SU-DHL-6 (cell line): ENCODE data around the gene CDK6.

Source experiments
- H2AFZ ChIP-seq: fragments of 200-600 bp; sonication (generic); 2 replicates; pipeline ENCODE4 v1.6.1; 2014; ENCODE audit warnings: low read depth, mild to moderate bottlenecking, moderate library complexity, mixed read lengths, antibody characterized with exemption, low read length; ENCODE audit not compliant: severe bottlenecking
- H3F3A ChIP-seq: fragments of 200-600 bp; shearing (Covaris generic); 2 replicates; pipeline ENCODE4 v1.6.0; 2016; ENCODE audit warnings: antibody characterized with exemption, mild to moderate bottlenecking; ENCODE audit not compliant: insufficient read depth
- H3K27ac ChIP-seq: fragments of 200-600 bp; sonication (generic); 2 replicates; pipeline ENCODE4 v1.5.1; 2016; ENCODE audit warnings: low read depth, mild to moderate bottlenecking, low read length, moderate library complexity, mixed read lengths
- H3K27me3 ChIP-seq: fragments of 200-600 bp; sonication (generic), shearing (Covaris generic); 2 replicates; pipeline ENCODE4 v1.6.0; 2014; ENCODE audit warnings: mild to moderate bottlenecking, low read length
- H3K36me3 ChIP-seq: fragments of 200-600 bp; sonication (generic); 2 replicates; pipeline ENCODE4 v1.6.1; 2014; ENCODE audit warnings: mild to moderate bottlenecking, low read length, mixed read lengths
- H3K4me2 ChIP-seq: fragments of 300-600, 200-600 bp; shearing (Covaris generic), sonication (generic); 2 replicates; pipeline ENCODE4 v1.6.0; 2014; ENCODE audit warnings: low read length, low read depth, mild to moderate bottlenecking; ENCODE audit not compliant: poor library complexity, severe bottlenecking
- H3K4me3 ChIP-seq: fragments of 200-600 bp; sonication (generic); 2 replicates; pipeline ENCODE4 v1.5.1; 2014; ENCODE audit warnings: antibody characterized with exemption, low read length, mild to moderate bottlenecking, mixed read lengths; ENCODE audit not compliant: insufficient read depth, poor library complexity, severe bottlenecking
- H3K79me2 ChIP-seq: fragments of 200-600 bp; sonication (generic); 2 replicates; pipeline ENCODE4 v1.6.1; 2014; ENCODE audit warnings: mild to moderate bottlenecking, low read length, moderate library complexity; ENCODE audit not compliant: insufficient read depth
- H3K9ac ChIP-seq: fragments of 200-600 bp; sonication (generic); 2 replicates; pipeline ENCODE4 v1.7.0; 2014; ENCODE audit warnings: mild to moderate bottlenecking, low read length
- H3K9me2 ChIP-seq: fragments of 200-600 bp; sonication (generic); replicated peaks from 2 replicates; pipeline ENCODE4 v1.6.1; 2014; ENCODE audit warnings: low read length; ENCODE audit not compliant: insufficient read depth
- H3K9me3 ChIP-seq: fragments of 200-600 bp; sonication (generic); 2 replicates; pipeline ENCODE4 v1.6.1; 2014; ENCODE audit warnings: low read length, mixed read lengths; ENCODE audit not compliant: insufficient read depth
- H4K20me1 ChIP-seq: fragments of 200-600 bp; sonication (generic); 2 replicates; pipeline ENCODE4 v1.6.1; 2014; ENCODE audit warnings: low read depth, mild to moderate bottlenecking, antibody characterized with exemption, low read length, moderate library complexity, mixed read lengths
- EZH2phosphoT487 ChIP-seq: fragments of 200-600 bp; sonication (generic), shearing (Covaris generic); conservative IDR thresholded peaks from 2 replicates; pipeline ENCODE4 v1.6.1; 2018; ENCODE audit warnings: mild to moderate bottlenecking, antibody characterized with exemption, low read length, moderate library complexity, mixed read lengths
- TF ChIP-seq, protein P1 (sequence below): fragments of 200-600 bp; sonication (generic); IDR thresholded peaks from one replicate; pipeline ENCODE4 v1.5.1; 2017; ENCODE audit warnings: antibody characterized with exemption, mild to moderate bottlenecking, low read length, moderate library complexity; ENCODE audit not compliant: insufficient read depth, poor library complexity, severe bottlenecking

CDK6 gene

GRCh38 chr7:92730808-92731207 lies 105.6 kb downstream of the CDK6 start:
- H3K27ac ChIP-seq = no peak overlapping the region
- no peak for TF ChIP-seq EZH2phosphoT487
- TF ChIP-seq, protein P1, sequence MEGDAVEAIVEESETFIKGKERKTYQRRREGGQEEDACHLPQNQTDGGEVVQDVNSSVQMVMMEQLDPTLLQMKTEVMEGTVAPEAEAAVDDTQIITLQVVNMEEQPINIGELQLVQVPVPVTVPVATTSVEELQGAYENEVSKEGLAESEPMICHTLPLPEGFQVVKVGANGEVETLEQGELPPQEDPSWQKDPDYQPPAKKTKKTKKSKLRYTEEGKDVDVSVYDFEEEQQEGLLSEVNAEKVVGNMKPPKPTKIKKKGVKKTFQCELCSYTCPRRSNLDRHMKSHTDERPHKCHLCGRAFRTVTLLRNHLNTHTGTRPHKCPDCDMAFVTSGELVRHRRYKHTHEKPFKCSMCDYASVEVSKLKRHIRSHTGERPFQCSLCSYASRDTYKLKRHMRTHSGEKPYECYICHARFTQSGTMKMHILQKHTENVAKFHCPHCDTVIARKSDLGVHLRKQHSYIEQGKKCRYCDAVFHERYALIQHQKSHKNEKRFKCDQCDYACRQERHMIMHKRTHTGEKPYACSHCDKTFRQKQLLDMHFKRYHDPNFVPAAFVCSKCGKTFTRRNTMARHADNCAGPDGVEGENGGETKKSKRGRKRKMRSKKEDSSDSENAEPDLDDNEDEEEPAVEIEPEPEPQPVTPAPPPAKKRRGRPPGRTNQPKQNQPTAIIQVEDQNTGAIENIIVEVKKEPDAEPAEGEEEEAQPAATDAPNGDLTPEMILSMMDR = no peak
- no peak overlapping the region for H3K4me3 ChIP-seq
- H3F3A ChIP-seq = no peaks in the 10 kb centered on the region
- no peaks in the 10 kb centered on the region for H3K9me2 ChIP-seq
- H4K20me1 ChIP-seq = no peaks in the 10 kb centered on the region
- no peaks in the 10 kb centered on the region for H3K79me2 ChIP-seq
- no peaks in the 10 kb centered on the region for H3K36me3 ChIP-seq
- H3K4me2 ChIP-seq = no peak overlapping the region
- no peaks in the 10 kb centered on the region for H3K9me3 ChIP-seq
- H3K9ac ChIP-seq = no peak overlapping the region
- H3K27me3 ChIP-seq = no peaks in the 10 kb centered on the region
- no peak overlapping the region for H2AFZ ChIP-seq

- Histone ChIP-seq H3K4me3 (no peak overlapping the region), H3K79me2 (no peaks in the 10 kb centered on the region), H3K9me3 (no peaks in the 10 kb centered on the region), H3K27me3 (no peaks in the 10 kb centered on the region), H3K27ac (no peak overlapping the region), H2AFZ (no peak overlapping the region), H3K36me3 (no peaks in the 10 kb centered on the region), H4K20me1 (no peaks in the 10 kb centered on the region), H3K4me2 (no peak overlapping the region), H3K9ac (no peak overlapping the region), H3K9me2 (no peaks in the 10 kb centered on the region), H3F3A (no peaks in the 10 kb centered on the region)
- TF ChIP-seq EZH2phosphoT487 = no peak
- TF ChIP-seq, protein P1 = no peak
These were observed 106.6 kb downstream of the CDK6 start for GRCh38 chr7:92729751-92730150.

- Histone ChIP-seq H3K4me3 (no peak overlapping the region), H3K27ac (no peak overlapping the region)
These were observed 107.2 kb downstream of the CDK6 start for GRCh38 chr7:92729172-92729571.

More at GRCh38 chr7:92729172-92729571, 107.2 kb downstream of the CDK6 start:
- H3K9me3 ChIP-seq = no peaks in the 10 kb centered on the region
- no peak overlapping the region for H3K9ac ChIP-seq
- no peaks in the 10 kb centered on the region for H3K9me2 ChIP-seq
- no peak overlapping the region for H2AFZ ChIP-seq
- no peaks in the 10 kb centered on the region for H4K20me1 ChIP-seq
- H3F3A ChIP-seq = no peaks in the 10 kb centered on the region
- no peak overlapping the region for H3K4me2 ChIP-seq
- no peaks in the 10 kb centered on the region for H3K27me3 ChIP-seq
- H3K36me3 ChIP-seq = no peaks in the 10 kb centered on the region
- H3K79me2 ChIP-seq = no peaks in the 10 kb centered on the region
- TF ChIP-seq, protein P1 = no peak
- no peak for TF ChIP-seq EZH2phosphoT487
